HCT116 (cell line): Measurements from ENCODE around the gene CACNA1C. TPM values are rescaled to one million over a fixed set of nuclear protein-coding genes. Genes with fewer than 3 reads are reported as not detected.

Experiments
- ATAC-seq: fragments of 200-7000 bp; cut with Tn5 transposase; 2 replicates; pipeline ENCODE4 v1.9.1; 2020; ENCODE audit warnings: mild to moderate bottlenecking, moderate library complexity
- BruUV-seq: library from RNA; stranded (reverse); fragments of 400-500 nt; replicated peaks from 2 replicates; lab custom pipeline; 2021; lab: Mats Ljungman, UMichigan
- CTCF ChIA-PET: fragments of 300-600 bp; sonication (Branson Sonifier 250); formaldehyde crosslinking; loops from one replicate; lab custom pipeline; 2021; ENCODE audit warnings: antibody characterized with exemption; lab: Charles Lee
- POLR2A ChIA-PET: fragments of 300-600, 350-600 bp; sonication (Branson Sonifier 250); formaldehyde crosslinking; loops from one replicate; lab custom pipeline; 2021; ENCODE audit warnings: antibody characterized with exemption; lab: Charles Lee
- RAD21 ChIA-PET, 2 experiments: fragments of 300-600 bp; sonication (Branson Sonifier 250); formaldehyde crosslinking; loops; one replicate each; lab custom pipeline; 2023; ENCODE audit warnings: low total read pairs in 2 of 2; ENCODE audit not compliant: uncharacterized antibody in 2 of 2, unreplicated experiment in 2 of 2, low non-redundant PET in 1 of 2; lab: Charles Lee
- DNase-seq: peaks from one replicate; pipeline ENCODE4 v3.0.0-alpha.2; 2010; ENCODE audit warnings: low read depth, low spot score
- H2AFZ ChIP-seq: fragments of 200-600 bp; shearing (Covaris generic), sonication (generic); 2 replicates; pipeline ENCODE4 v1.6.1; 2017; ENCODE audit warnings: low read depth, mixed run types, mixed read lengths, antibody characterized with exemption, low read length; ENCODE audit not compliant: poor library complexity, severe bottlenecking
- H3K27ac ChIP-seq: 2 replicates; pipeline ENCODE4 v1.5.1; 2012; ENCODE audit warnings: low read depth, low read length
- H3K27me3 ChIP-seq: fragments of 200-600 bp; sonication (generic); 2 replicates; pipeline ENCODE4 v1.6.1; 2016; ENCODE audit warnings: mixed run types, low read length, mixed read lengths; ENCODE audit not compliant: insufficient read depth
- H3K36me3 ChIP-seq, 2 experiments: fragments of 200-500 bp in 1 of 2; fragments of 200-600 bp in 1 of 2; sonication (Bioruptor generic) in 1 of 2; sonication (generic) in 1 of 2; 2 replicates each; pipeline versions ENCODE4 v1.5.1 to v1.6.1; 2014 to 2016; ENCODE audit warnings: low read length in 2 of 2, inconsistent platforms in 1 of 2, mixed read lengths in 1 of 2, mixed run types in 1 of 2; ENCODE audit not compliant: insufficient read depth in 2 of 2, control insufficient read depth in 1 of 2
- H3K4me1 ChIP-seq, 2 experiments: fragments of 200-600 bp in 1 of 2; sonication (generic) in 1 of 2; 2 replicates each; pipeline versions ENCODE4 v1.5.1 to v1.6.1; 2012 to 2017; ENCODE audit warnings: low read length in 2 of 2, inconsistent platforms in 1 of 2, mild to moderate bottlenecking in 1 of 2, mixed read lengths in 1 of 2, mixed run types in 1 of 2, moderate library complexity in 1 of 2; ENCODE audit not compliant: insufficient read depth in 2 of 2, control insufficient read depth in 1 of 2
- H3K4me2 ChIP-seq: fragments of 200-600 bp; sonication (generic); 2 replicates; pipeline ENCODE4 v1.6.1; 2017; ENCODE audit warnings: mixed run types, low read length, mixed read lengths
- H3K4me3 ChIP-seq, 2 experiments: fragments of 200-600 bp in 1 of 2; sonication (generic) in 1 of 2; replicated peaks in 1 of 2; 2 replicates each; pipeline ENCODE4 v1.5.1; 2011 to 2016; ENCODE audit warnings: low read length in 2 of 2, control low read depth in 1 of 2, low read depth in 1 of 2, mild to moderate bottlenecking in 1 of 2, mixed read lengths in 1 of 2, mixed run types in 1 of 2
- H3K79me2 ChIP-seq: fragments of 200-600 bp; sonication (generic); 2 replicates; pipeline ENCODE4 v1.6.1; 2017; ENCODE audit warnings: mild to moderate bottlenecking, mixed run types, low read length, moderate library complexity, mixed read lengths; ENCODE audit not compliant: insufficient read depth
- H3K9ac ChIP-seq: fragments of 200-600 bp; sonication (generic); 2 replicates; pipeline ENCODE4 v1.6.1; 2016; ENCODE audit warnings: low read length, mixed read lengths
- H3K9me2 ChIP-seq: fragments of 200-600 bp; sonication (generic), shearing (Covaris generic); 2 replicates; pipeline ENCODE4 v1.6.1; 2017; ENCODE audit warnings: mixed run types, mild to moderate bottlenecking, moderate library complexity; ENCODE audit not compliant: insufficient read depth
- H3K9me3 ChIP-seq, 2 experiments: fragments of 200-500 bp in 1 of 2; fragments of 200-600 bp in 1 of 2; sonication (Bioruptor generic) in 1 of 2; sonication (generic) in 1 of 2; 2 replicates each; pipeline ENCODE4 v1.6.1; 2014 to 2017; ENCODE audit warnings: low read length in 2 of 2, mixed read lengths in 2 of 2, inconsistent platforms in 1 of 2, low read depth in 1 of 2, mild to moderate bottlenecking in 1 of 2, mixed run types in 1 of 2, moderate library complexity in 1 of 2; ENCODE audit not compliant: control insufficient read depth in 1 of 2, insufficient read depth in 1 of 2
- H4K20me1 ChIP-seq: fragments of 200-600 bp; sonication (generic), shearing (Covaris generic); 2 replicates; pipeline ENCODE4 v1.6.1; 2017; ENCODE audit warnings: mixed run types, mild to moderate bottlenecking, moderate library complexity; ENCODE audit not compliant: insufficient read depth
- ATF3 ChIP-seq: IDR thresholded peaks from 2 replicates; pipeline ENCODE4 v1.6.1; 2012
- CTCF ChIP-seq, 3 experiments: fragments of 200-600 bp in 1 of 3; sonication (generic) in 1 of 3; IDR thresholded peaks in 2 of 3; conservative IDR thresholded peaks in 1 of 3; 2 replicates each; pipeline ENCODE4 v1.5.1; 2012 to 2017; ENCODE audit warnings: low read depth in 2 of 3, low read length in 2 of 3, antibody characterized with exemption in 1 of 3, borderline replicate concordance in 1 of 3, control low read depth in 1 of 3, mild to moderate bottlenecking in 1 of 3, mixed read lengths in 1 of 3, mixed run types in 1 of 3, moderate library complexity in 1 of 3; ENCODE audit not compliant: insufficient read depth in 1 of 3
- EGR1 ChIP-seq: IDR thresholded peaks from 2 replicates; pipeline ENCODE4 v1.6.1; 2012; ENCODE audit warnings: low read depth
- RAD21 ChIP-seq: IDR thresholded peaks from 2 replicates; pipeline ENCODE4 v1.6.1; 2012; ENCODE audit warnings: low read depth, mild to moderate bottlenecking
- YY1 ChIP-seq: IDR thresholded peaks from 2 replicates; pipeline ENCODE4 v1.6.1; 2011; ENCODE audit warnings: low read length, low read depth, moderate library complexity, mild to moderate bottlenecking; ENCODE audit not compliant: insufficient replicate concordance; ENCODE audit errors: extremely low read depth
- ZBTB33 ChIP-seq: IDR thresholded peaks from 2 replicates; pipeline ENCODE4 v1.6.1; 2011; ENCODE audit warnings: mild to moderate bottlenecking, low read length, moderate library complexity; ENCODE audit not compliant: insufficient replicate concordance; ENCODE audit errors: extremely low read depth
- intact Hi-C: fragments of 100-400 bp; cut with micrococcal nuclease; formaldehyde crosslinking; loops from 2 replicates; pipeline ENCODE4 v1.10.0; 2022
- total RNA-seq: library from RNA; stranded (reverse); gene quantifications from one replicate; pipeline ENCODE4 v1.2.1, GENCODE V29; 2021; ENCODE audit not compliant: unreplicated experiment

CACNA1C gene
- total RNA-seq, 1 experiment from 2014 or later, result 0.05 TPM

GRCh38 chr12:2054091-2055018, 1.6 kb downstream of the CACNA1C start:
- ChIA-PET POLR2A (no interaction called here), CTCF (interaction anchor here (1.7 kb wide), 1 partner anchor 587 kb away, joined by 5 read pairs; no protein-coding TSS in a partner anchor)
- Histone ChIP-seq H3K4me3 (no peak overlapping the region), H3K27me3 (peaks cover 21% of the 10 kb centered on the region; the same call in 1 of the 2 replicates), H3K9me2 (no peaks in the 10 kb centered on the region)
- no peak for ATAC-seq
- TF ChIP-seq RAD21 (no peak), ATF3 (no peak), EGR1 (no peak)
- TF ChIP-seq, all 23 proteins: peak for 0
- DNase-seq, result no peak
- BruUV-seq, result no TSS peak
- Histone ChIP-seq H3K79me2 (no peaks in the 10 kb centered on the region), H3K4me1 (no peaks in the 10 kb centered on the region), H3K9me3 (no peaks in the 10 kb centered on the region), H2AFZ (no peak overlapping the region), H4K20me1 (no peaks in the 10 kb centered on the region), H3K9ac (no peak overlapping the region), H3K4me2 (no peak overlapping the region), H3K36me3 (no peaks in the 10 kb centered on the region), H3K27ac (no peak overlapping the region)
- RAD21 ChIA-PET, result no interaction called here
- intact Hi-C loops, result no loop called here

GRCh38 chr12:2057041-2057794, 4.4 kb downstream of the CACNA1C start:
- POLR2A ChIA-PET, result no interaction called here
- ATAC-seq (peak; percentile 86), DNase-seq (peak; percentile 34)
- Histone ChIP-seq H3K36me3 (no peaks in the 10 kb centered on the region), H3K4me2 (no peak overlapping the region), H3K4me3 (no peak overlapping the region), H3K27me3 (peaks cover 22% of the 10 kb centered on the region; the same call in 1 of the 2 replicates), H3K27ac (no peak overlapping the region)
- BruUV-seq, result no TSS peak
- RAD21 ChIA-PET, result no interaction called here
- intact Hi-C loops, result loop anchor here (1.0 kb wide), 2 partner anchors 227 to 526 kb away; no protein-coding TSS in a partner anchor
- peak; percentile 91 for TF ChIP-seq RAD21
- peak; percentile 79 to 96 (median 93) for TF ChIP-seq CTCF (IDR thresholded peaks at IDR 0.05 in 2 of 3, conservative IDR thresholded peaks at IDR 0.05 in 1 of 3; ENCODE audit: borderline replicate concordance in 1 of 3, insufficient read depth in 1 of 3, low read depth in 2 of 3, low read length in 2 of 3)
- no peak for TF ChIP-seq YY1
- TF ChIP-seq ZBTB33, result no peak
- TF ChIP-seq, all 23 proteins: peak for 2
- CTCF ChIA-PET, result interaction anchor here (0.9 to 1.7 kb wide), 2 partner anchors 225 to 227 kb away, joined by 3 to 6 read pairs; no protein-coding TSS in a partner anchor
- Histone ChIP-seq H3K4me1 (no peaks in the 10 kb centered on the region), H3K79me2 (no peaks in the 10 kb centered on the region), H3K9me2 (no peaks in the 10 kb centered on the region), H2AFZ (no peak overlapping the region), H3K9ac (no peak overlapping the region), H4K20me1 (no peaks in the 10 kb centered on the region), H3K9me3 (no peaks in the 10 kb centered on the region)
